Measurements from ENCODE around the gene LZTFL1. TPM values are rescaled to one million over a fixed set of nuclear protein-coding genes. Genes with fewer than 3 reads are reported as not detected.

The LZTFL1 gene
- total RNA-seq: 10 to 100 TPM; 14.7 to 20.1 (median 16.1) TPM

GRCh38 chr3:45841757-45842491 lies at the start of gene LZTFL1:
LZTFL1 (minus strand) TSS chr3:45842119; CDS start chr3:45841991, 128 bp downstream.
- DNase-seq (ENCODE audit: low spot score) (peak; percentile 91), ATAC-seq (ENCODE audit: low FRiP score) (peak; percentile 87)
- no peak for TF ChIP-seq CTCF (IDR thresholded peaks at IDR 0.05)

- ATAC-seq (ENCODE audit: low FRiP score): no peak
- no peak for TF ChIP-seq CTCF (IDR thresholded peaks at IDR 0.05)
- no peak for DNase-seq (ENCODE audit: low spot score)
Measured at GRCh38 chr3:45890405-45890804, 48.5 kb upstream of the LZTFL1 start.

- no peak for TF ChIP-seq CTCF (IDR thresholded peaks at IDR 0.05)
- no peak for ATAC-seq (ENCODE audit: low FRiP score)
- no peak for DNase-seq (ENCODE audit: low spot score)
Measured at GRCh38 chr3:45889337-45889736, 47.4 kb upstream of the LZTFL1 start.

- no peak for ATAC-seq (ENCODE audit: low FRiP score)
- TF ChIP-seq CTCF (IDR thresholded peaks at IDR 0.05): no peak
- DNase-seq (ENCODE audit: low spot score): no peak
Measured at GRCh38 chr3:45887759-45888511, 46.0 kb upstream of the LZTFL1 start.

- no peak for ATAC-seq (ENCODE audit: low FRiP score)
- no peak for DNase-seq (ENCODE audit: low spot score)
- TF ChIP-seq CTCF (IDR thresholded peaks at IDR 0.05): no peak
Measured at GRCh38 chr3:45887285-45887684, 45.4 kb upstream of the LZTFL1 start.

GRCh38 chr3:45885979-45886705 lies 44.2 kb upstream of the LZTFL1 start, which contains the start of gene CCR9:
CCR9 (plus strand) TSS chr3:45886543; CDS start chr3:45894934, 8,391 bp downstream.
- ATAC-seq (ENCODE audit: low FRiP score) (no peak), DNase-seq (ENCODE audit: low spot score) (no peak)
- TF ChIP-seq CTCF (IDR thresholded peaks at IDR 0.05): no peak
